DOHH2 (cell line): ENCODE data around the gene GRID1.

Source experiments
- CTCF ChIP-seq: fragments of 200-600 bp; sonication (generic); IDR thresholded peaks from one replicate; pipeline ENCODE4 v1.5.1; 2014; ENCODE audit warnings: antibody characterized with exemption, mild to moderate bottlenecking, low read depth, low read length; ENCODE audit not compliant: poor library complexity, severe bottlenecking
- EZH2phosphoT487 ChIP-seq: fragments of 200-600 bp; sonication (generic); IDR thresholded peaks from 2 replicates; pipeline ENCODE4 v1.6.1; 2017; ENCODE audit warnings: borderline replicate concordance, mild to moderate bottlenecking, antibody characterized with exemption, low read length, moderate library complexity, mixed read lengths

GRCh38 chr10:85864173-85864549 lies 502.4 kb downstream of the GRID1 start:
- no peak for TF ChIP-seq CTCF
- TF ChIP-seq EZH2phosphoT487: no peak
